ENCODE results near the gene TIPRL.
"Not testable (repeated sequence)": the region's sequence is repeated elsewhere in the genome, so short reads cannot be mapped to it uniquely, and the experiment has no call there.

The TIPRL gene

DNA sequence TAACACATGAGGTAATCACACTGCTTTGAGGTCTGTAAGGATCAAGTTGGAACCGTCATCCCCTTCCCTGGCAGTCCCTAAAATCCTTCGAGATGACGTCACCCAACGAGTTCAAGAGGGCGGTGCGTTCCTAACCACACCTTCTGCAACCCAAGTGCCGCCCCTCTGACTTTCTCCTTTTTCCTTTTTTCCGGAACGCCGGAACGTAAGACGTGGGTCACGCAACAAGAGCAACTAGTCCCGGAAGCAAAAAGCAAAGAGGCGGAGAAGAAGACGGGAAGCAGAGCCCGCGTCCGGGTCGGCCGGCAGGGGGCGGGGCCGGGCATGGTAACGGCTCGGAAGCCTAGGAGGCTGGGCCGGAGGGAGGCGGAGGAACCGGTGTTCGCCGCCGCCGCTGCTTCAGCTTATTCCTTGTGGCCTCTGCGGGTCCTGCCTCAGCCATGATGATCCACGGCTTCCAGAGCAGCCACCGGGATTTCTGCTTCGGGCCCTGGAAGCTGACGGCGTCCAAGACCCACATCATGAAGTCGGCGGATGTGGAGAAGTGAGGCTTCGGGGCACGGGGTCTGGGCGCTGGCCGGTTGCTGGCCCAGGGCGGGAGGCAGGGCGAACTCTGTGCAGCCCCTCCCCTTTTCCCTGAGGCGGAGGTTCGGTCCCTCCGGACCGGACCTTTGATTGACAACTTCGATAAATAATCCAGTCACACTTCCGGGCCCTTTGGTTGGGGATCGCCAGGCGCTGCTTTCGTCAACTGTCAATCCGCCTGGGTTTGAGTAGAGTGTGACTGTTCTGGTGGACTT, at the start of gene TIPRL:
Gene TIPRL, plus strand, starts transcription at position 325 of the 800 bp plus-strand sequence. Its CDS starts 116 bp downstream, at position 441.
- peak; percentile 100 for DNase-seq (ENCODE audit: low read depth)

- no peak for DNase-seq (ENCODE audit: low read depth)
Observed at GRCh38 chr1:168129933-168130332, 48.8 kb upstream of the TIPRL start.

DNA sequence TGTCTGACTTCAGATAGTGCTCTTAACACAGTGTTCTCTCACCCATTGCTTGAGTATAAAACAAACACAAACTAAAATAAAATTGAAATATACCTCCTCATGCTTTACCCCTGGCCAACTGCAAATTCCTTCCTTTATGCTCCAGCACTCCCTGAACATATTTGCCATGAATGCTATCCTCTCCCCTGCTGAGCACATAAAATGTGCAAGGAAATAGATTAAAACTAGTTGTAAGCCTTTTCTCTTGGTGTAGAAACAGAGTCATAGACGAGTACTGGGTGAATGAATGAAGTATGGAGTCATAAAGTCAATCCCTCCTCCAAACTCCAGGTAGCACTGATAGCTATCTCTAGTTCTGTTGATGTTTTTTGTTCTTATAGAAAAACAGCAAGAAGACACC, 44.6 kb upstream of the TIPRL start:
- DNase-seq (ENCODE audit: low read depth), result no peak

GRCh38 chr1:168134642-168135041, 44.1 kb upstream of the TIPRL start:
- no peak for DNase-seq (ENCODE audit: low read depth)

DNA sequence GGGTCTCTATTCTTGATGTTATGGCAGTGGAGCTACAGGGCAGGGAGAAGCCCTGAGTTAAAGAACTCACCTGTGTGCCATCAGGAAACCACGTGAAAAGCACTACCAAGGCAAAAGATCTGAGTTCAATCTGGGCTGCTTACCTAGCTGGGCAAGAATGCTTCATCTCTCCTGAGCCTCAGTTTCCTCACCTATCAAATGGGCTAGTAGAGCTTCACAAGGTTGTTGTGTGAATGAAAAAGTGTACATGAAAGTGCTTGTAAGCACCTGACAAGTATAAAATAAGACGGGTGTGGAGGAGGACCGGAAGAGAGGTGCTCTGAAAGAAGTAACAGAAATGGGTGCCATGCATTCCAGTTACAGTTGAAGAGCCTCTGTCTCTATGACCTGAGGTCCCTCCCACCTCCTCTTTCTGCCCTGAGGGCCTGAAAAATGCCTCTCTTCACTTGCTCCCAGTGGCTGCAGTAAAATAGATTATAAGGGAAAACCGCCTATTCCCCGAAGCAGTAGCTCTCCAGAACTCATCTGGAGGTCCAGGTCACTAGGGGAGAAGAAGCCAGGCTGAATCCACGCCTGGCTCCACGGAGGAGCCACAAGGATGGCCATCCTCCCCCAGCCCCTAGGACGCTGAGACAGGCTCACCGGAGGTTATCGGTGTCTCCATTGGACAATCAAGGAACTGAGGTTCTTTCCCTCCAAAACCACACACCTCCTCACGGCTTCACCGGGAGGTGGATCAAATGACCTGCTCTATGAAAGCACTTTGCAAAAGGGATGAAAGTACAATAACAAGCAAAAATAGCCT, 43.4 kb upstream of the TIPRL start:
- DNase-seq (ENCODE audit: low read depth), result peak; percentile 34

DNA sequence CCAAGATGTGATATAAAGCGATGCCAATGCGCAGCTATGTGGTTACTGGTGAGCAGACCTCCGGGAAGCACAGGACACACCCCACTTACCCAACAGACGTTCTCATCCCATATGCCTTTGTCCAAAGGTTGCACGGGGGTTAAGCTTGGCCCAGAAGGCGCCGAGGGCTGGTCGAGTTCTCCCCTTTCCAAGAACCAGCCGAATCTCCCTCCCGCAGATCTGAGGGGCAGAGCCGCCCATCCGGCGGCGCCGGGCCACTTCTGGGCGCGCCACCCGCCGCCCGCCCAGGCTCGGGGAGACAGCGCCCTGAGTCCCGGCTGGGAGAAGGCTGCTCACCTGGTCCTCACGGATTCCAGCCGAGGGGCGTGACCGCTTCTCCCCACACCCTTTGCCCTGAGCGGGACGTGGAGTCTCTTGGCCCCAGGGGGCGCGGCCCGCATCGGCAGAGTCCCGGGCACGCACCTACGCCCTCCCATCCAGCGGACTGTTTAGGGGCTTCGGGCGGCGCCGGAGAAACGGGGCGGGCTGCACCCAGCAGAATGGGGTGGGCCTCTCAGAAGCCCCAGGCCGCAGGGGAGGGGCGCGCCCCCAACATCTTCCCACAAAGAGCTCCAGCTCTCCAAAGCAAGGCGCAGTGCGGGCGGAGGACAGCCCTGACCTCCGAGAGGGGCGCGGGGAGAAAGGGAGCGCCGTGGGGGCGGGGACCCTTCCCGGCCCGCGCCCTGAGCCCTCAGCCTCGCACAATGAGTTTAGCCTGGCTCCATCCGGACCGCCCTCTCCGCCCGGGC, 42.6 kb upstream of the TIPRL start:
- peak; percentile 36 for DNase-seq (ENCODE audit: low read depth)

- DNase-seq (ENCODE audit: low read depth), result peak; percentile 63
Observed at GRCh38 chr1:168136709-168137514, 41.9 kb upstream of the TIPRL start, which contains the start of gene GPR161. TSS of gene GPR161 (minus strand) at chr1:168136930. CDS start at chr1:168104850, 32,080 bp downstream.

- no peak for DNase-seq (ENCODE audit: low read depth)
Observed at GRCh38 chr1:168137515-168137821, 41.3 kb upstream of the TIPRL start.

- peak; percentile 64 for DNase-seq (ENCODE audit: low read depth)
Observed at GRCh38 chr1:168138134-168138533, 40.6 kb upstream of the TIPRL start.

DNA sequence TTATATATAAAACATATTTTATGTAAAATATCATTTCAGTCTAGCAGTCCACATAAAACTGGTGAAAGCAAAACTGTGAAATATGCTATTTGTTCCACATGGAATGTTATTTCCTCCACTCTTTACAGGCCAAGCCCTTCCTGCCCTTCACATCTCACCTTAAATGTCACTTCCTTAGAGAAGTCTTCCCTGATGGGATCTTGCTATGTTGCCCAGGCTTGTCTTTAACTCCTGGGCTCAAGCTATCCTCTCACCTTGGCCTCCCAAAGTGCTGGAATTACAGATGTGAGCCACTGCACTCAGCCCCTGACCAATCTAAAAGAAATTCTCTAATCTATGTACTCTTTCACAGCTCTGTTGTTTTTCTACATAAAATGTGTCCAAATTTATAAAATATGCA, 39.7 kb upstream of the TIPRL start:
- DNase-seq (ENCODE audit: low read depth), result no peak

DNA sequence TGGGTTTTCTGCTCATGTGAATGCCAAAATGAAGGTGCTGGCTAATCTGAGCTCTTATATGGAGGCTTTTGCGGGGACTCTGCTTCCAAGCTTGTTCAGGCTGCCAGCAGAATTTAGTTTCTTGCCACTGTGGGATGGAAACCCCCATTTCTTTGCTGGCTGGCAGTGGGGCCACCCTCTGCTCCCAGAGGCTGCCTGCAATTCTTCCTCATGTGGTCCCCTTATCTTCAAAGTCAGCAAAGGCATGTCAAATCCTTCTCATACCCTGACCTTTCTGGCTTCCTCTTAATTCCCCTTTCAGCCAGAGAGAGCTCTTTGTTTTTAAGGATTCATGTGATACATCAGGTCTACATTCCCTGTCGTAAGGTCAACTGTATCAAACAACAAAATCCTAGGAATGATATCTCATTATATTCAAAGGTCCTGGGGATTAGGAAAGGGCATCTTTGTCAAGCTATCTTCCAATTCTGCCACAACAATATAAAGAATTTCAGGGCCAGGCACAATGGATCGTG, 36.8 kb upstream of the TIPRL start:
- no peak for DNase-seq (ENCODE audit: low read depth)

DNA sequence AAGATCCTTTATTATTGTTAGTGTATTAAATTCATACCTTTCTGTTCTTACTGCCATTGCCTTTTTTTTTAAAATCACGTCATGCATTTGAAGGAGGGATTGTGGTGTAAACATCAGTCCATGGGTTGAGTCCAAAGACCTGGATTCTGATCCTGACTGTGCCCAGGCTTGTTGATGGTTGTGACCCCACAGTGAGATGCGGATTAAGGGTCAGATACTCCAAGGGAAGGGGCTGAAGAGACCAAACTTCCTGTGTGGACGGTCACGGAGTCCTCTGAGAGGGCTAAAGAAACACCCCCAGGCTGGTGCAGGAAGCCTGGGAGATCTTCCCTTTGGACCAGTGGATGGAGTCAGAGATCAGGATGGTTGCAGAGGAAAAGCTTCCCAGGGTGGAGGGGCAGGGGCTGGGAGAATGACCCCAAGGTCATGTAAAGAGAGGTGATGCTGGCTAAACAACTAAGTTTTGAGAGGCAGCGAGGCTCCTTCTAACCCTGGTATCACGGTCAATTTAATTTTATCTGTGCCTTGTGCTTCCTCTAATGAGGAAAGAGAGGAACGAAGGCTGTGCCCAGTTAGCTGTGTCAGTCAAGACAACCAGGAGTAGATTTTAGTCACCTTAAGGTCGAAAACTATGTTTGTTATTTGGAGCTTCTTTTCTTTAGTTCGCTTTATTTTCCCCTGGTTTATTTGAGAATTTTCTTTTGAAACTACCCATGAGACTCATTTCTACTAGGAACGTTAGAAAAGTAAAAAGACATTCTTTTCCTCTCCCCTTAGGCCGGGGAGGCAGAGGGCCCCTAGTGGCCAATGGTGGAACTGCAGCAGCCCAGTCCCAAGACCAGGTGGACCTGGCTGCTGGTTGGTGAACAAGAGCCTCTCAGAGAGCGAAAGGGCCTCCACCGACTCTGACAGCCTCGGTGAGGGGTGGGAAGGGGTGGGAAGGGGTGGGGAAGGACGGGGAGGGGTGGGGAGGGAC, 33.3 kb upstream of the TIPRL start:
- DNase-seq (ENCODE audit: low read depth), result peak; percentile 87

GRCh38 chr1:168146160-168146539, 32.6 kb upstream of the TIPRL start:
- no peak for DNase-seq (ENCODE audit: low read depth)

- no peak for DNase-seq (ENCODE audit: low read depth)
Observed at GRCh38 chr1:168146626-168147025, 32.1 kb upstream of the TIPRL start.

- no peak for DNase-seq (ENCODE audit: low read depth)
Observed at GRCh38 chr1:168148916-168149315, 29.8 kb upstream of the TIPRL start.

DNA sequence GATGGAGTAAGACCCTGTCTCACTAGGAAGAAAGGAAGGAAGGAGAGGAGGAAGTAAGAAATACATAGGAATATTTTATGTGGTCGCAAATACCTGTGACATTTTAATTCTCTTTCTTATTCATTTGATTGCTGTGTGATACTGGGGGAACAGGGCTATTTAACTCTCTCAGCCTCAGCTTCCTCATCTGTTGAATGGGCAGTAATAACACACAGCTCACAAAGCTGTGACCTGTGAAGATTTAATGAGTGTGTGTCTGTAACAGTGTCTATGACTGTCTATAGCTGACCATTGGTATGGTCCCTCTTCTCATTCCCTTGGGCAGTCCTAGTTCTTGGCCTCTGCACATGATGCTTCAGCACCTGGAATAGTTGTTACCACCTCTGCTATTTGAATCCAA, 28.5 kb upstream of the TIPRL start:
- no peak for DNase-seq (ENCODE audit: low read depth)

- no peak for DNase-seq (ENCODE audit: low read depth)
Observed at GRCh38 chr1:168151935-168152334, 26.8 kb upstream of the TIPRL start.

DNA sequence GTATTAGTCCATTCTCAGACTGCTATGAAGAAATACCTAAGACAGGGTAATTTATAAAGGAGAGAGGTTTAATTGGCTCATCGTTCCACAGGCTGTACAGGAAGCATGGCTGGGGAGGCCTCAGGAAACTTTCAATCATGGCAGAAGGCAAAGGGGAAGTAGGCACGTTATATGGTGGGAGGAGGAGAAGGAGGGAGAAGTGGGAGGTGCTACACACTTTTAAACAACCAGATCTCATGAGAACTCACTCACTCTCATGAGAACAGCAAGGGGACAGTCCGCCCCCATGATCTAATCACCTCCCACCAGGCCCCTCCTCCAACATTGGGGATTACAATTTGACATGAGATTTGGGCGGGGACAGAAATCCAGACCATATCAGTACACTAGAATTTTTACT, 24.1 kb upstream of the TIPRL start:
- DNase-seq (ENCODE audit: low read depth), result not testable (repeated sequence)

GRCh38 chr1:168155910-168156309, 22.9 kb upstream of the TIPRL start:
- DNase-seq (ENCODE audit: low read depth), result no peak

DNA sequence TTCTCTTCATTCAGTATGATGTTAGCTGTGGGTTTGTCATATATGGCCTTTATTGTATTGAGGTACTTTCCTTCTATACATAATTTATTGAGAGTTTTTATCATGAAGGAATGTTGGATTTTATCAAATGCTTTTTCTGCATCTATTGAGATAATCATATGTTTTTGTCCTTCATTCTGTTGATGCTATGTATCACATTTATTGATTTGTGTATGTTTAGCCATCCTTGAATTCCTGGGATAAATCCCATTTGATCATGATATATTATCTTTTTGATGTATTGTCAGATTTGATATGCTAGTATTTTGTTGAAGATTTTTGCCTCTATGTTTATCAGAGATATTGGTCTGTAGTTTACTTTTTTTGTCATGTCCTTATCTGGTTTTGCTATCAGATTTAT, 21.1 kb upstream of the TIPRL start:
- DNase-seq (ENCODE audit: low read depth), result no peak

Measured in ELR (cell line).